ENCODE data around the gene ACAA1.
A peak's percentile ranks its signal among the peaks of the same experiment; 100 is the strongest.

ACAA1 gene

GRCh38 chr3:38133557-38134405 lies 3.1 kb downstream of the ACAA1 start:
- TF ChIP-seq CTCF (IDR thresholded peaks at IDR 0.05; ENCODE audit: low read depth, low read length), result no peak
- no peak overlapping the region for H3K4me3 ChIP-seq (ENCODE audit: low read depth, low read length)

- no peak for TF ChIP-seq CTCF (IDR thresholded peaks at IDR 0.05; ENCODE audit: low read depth, low read length)
- H3K4me3 ChIP-seq (ENCODE audit: low read depth, low read length), result no peak overlapping the region
Measured at GRCh38 chr3:38133209-38133556, 3.7 kb downstream of the ACAA1 start.

GRCh38 chr3:38131621-38132369 lies 5.1 kb downstream of the ACAA1 start:
- TF ChIP-seq CTCF (IDR thresholded peaks at IDR 0.05; ENCODE audit: low read depth, low read length), result peak; percentile 60
- H3K4me3 ChIP-seq (ENCODE audit: low read depth, low read length), result no peak overlapping the region

GRCh38 chr3:38130631-38131065 lies 6.3 kb downstream of the ACAA1 start:
- no peak for TF ChIP-seq CTCF (IDR thresholded peaks at IDR 0.05; ENCODE audit: low read depth, low read length)
- no peak overlapping the region for H3K4me3 ChIP-seq (ENCODE audit: low read depth, low read length)

GRCh38 chr3:38129058-38129457 lies 7.9 kb downstream of the ACAA1 start:
- TF ChIP-seq CTCF (IDR thresholded peaks at IDR 0.05; ENCODE audit: low read depth, low read length), result no peak
- H3K4me3 ChIP-seq (ENCODE audit: low read depth, low read length), result no peak overlapping the region

GRCh38 chr3:38128303-38128655 lies 8.6 kb downstream of the ACAA1 start:
- H3K4me3 ChIP-seq (ENCODE audit: low read depth, low read length), result no peak overlapping the region
- no peak for TF ChIP-seq CTCF (IDR thresholded peaks at IDR 0.05; ENCODE audit: low read depth, low read length)

All from WI38 (cell line).